ENCODE measurements around the gene MAD1L1.

- no peak for TF ChIP-seq CTCF (IDR thresholded peaks at IDR 0.05)
- no peak for TF ChIP-seq POLR2AphosphoS5 (IDR thresholded peaks at IDR 0.05)
- no peak for TF ChIP-seq EP300 (IDR thresholded peaks at IDR 0.05)
These were observed 111.6 kb downstream of the MAD1L1 start for GRCh38 chr7:2120841-2121830.
